Brain microvascular endothelial cell (primary cell): ENCODE measurements around the gene IGLON5.

Experiments used
- DNase-seq: peaks from one replicate; pipeline ENCODE4 v3.0.0-alpha.2; 2020
- H3K27ac ChIP-seq: fragments of 250-450 bp; sonication (Bioruptor Pico); 2 replicates; pipeline ENCODE4 v1.5.1; 2020; ENCODE audit warnings: mild to moderate bottlenecking, moderate library complexity
- H3K27me3 ChIP-seq: fragments of 250-450 bp; sonication (Bioruptor Pico); replicated peaks from 2 replicates; pipeline ENCODE4 v1.5.1; 2020; ENCODE audit warnings: mild to moderate bottlenecking
- H3K36me3 ChIP-seq: fragments of 250-450 bp; sonication (Bioruptor Pico); replicated peaks from 2 replicates; pipeline ENCODE4 v1.5.1; 2020; ENCODE audit warnings: mild to moderate bottlenecking
- H3K4me3 ChIP-seq: 2 replicates; pipeline ENCODE4 v1.5.1; 2011; ENCODE audit warnings: low read depth, mild to moderate bottlenecking, control low read depth, low read length, moderate library complexity
- in situ Hi-C: cut with HindIII; loops from 2 replicates; pipeline ENCODE4 v1.10.0; 2017; ENCODE audit warnings: low sequenced_read_pairs, low pct_ligation_motif_present
- TF ChIP-seq, protein P1 (sequence below): IDR thresholded peaks from 2 replicates; pipeline ENCODE4 v1.5.1; 2011; ENCODE audit warnings: low read depth, mild to moderate bottlenecking, moderate library complexity, low read length, control low read depth, inconsistent platforms; ENCODE audit errors: missing control alignments

The IGLON5 gene

DNA sequence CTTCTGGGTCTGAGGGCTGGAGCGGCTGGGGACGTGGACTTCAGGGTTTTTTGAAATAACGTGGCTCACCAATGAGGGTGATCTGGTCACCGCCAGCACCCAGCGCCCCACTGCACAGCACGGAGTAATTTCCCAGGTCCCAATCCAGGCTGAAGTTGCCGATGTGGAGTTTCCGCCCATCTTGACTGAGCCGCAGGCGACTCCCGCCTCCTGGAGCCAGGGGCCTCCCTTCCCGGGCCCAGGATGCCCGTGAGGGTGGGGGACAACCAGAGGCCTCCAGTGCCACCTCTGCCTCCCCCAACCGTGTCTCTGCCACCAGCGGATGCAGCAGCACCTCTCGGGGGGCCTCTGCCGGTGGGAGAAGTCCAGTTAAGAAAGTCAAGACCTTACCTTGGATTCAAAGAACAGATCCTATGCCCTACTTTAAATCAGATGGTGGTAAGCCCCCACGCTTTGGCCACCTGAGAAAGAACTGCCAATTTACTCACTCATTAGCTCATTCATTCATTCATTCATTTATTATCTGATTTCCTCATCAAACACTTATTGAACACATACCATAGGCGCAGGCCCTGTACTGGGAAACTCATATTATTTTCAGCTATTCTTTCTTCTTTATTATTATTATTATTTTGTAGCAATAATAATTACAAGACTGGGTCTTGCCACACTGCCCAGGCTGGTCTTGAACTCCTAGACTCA is 26.6 kb downstream of the IGLON5 start:
- no peak for DNase-seq
- Histone ChIP-seq H3K4me3 (no peak overlapping the region), H3K27me3 (no peaks in the 10 kb centered on the region), H3K36me3 (no peaks in the 10 kb centered on the region), H3K27ac (no peak overlapping the region)
- TF ChIP-seq, protein P1, sequence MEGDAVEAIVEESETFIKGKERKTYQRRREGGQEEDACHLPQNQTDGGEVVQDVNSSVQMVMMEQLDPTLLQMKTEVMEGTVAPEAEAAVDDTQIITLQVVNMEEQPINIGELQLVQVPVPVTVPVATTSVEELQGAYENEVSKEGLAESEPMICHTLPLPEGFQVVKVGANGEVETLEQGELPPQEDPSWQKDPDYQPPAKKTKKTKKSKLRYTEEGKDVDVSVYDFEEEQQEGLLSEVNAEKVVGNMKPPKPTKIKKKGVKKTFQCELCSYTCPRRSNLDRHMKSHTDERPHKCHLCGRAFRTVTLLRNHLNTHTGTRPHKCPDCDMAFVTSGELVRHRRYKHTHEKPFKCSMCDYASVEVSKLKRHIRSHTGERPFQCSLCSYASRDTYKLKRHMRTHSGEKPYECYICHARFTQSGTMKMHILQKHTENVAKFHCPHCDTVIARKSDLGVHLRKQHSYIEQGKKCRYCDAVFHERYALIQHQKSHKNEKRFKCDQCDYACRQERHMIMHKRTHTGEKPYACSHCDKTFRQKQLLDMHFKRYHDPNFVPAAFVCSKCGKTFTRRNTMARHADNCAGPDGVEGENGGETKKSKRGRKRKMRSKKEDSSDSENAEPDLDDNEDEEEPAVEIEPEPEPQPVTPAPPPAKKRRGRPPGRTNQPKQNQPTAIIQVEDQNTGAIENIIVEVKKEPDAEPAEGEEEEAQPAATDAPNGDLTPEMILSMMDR = no peak
- in situ Hi-C loops = no loop called here

DNA sequence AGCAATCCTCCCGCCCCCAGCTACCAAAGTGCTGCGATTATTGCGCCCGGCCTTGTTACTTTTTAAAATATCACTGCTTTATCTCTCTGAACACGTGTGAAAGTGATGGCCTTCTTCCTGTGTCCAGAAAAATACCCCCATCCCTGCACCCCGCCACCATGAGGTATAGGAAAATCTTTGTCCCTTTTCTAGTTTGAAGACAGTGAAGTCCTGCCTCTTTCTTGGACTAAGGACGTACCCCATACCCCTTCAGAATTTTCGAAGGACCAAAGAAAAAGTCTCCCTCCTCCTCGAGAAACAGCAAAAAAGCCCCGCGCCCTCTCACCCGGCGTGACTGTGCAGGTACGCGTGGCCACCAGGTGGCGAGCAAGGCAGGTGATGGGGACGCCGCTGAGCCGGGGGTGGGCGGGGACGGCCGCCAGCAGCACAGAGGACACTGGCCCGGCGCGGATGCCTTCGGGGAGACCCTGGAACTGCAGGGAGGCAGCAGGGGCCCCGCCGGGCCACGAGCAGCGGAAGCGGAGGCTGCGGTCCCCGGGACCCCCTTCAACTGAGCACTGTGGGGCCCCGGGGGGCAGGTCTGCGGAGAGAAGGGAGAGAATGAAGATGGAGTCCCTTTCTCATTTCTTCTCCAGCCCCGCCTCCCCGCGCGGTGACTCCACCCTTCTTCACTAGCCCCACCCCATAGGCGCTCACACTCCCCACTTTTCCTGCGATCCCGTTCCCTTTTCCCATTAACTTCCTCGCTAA is 27.3 kb downstream of the IGLON5 start:
- Histone ChIP-seq H3K36me3 (no peaks in the 10 kb centered on the region), H3K27ac (peak overlapping the region; percentile 47)
- in situ Hi-C loops = no loop called here

DNA sequence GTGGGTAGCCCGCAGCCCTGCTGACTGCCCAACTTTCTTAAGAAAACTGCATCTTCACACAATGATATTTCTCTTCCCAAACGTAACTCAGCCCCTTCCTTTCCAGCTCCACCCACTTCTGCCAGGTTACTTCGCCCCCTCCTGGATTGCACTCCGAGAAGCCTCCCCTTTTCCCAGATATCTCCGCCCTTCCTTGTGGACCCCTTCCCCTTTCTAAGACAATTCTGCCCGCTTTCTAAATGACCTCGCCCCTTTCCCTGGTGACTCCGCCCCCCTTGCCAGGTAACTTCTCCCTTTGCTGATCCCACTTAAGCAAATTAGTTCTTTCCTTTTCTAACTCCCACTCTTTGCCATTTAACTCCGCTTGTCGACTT is 27.9 kb downstream of the IGLON5 start:
- Histone ChIP-seq H3K4me3 (peak overlapping the region; percentile 67), H3K27ac (peak overlapping the region; percentile 47), H3K27me3 (no peaks in the 10 kb centered on the region), H3K36me3 (no peaks in the 10 kb centered on the region)
- DNase-seq = no peak
- TF ChIP-seq, protein P1 = peak; percentile 21
- in situ Hi-C loops = no loop called here

More for the DNA sequence above, 27.3 kb downstream of the IGLON5 start:
- no peaks in the 10 kb centered on the region for H3K27me3 ChIP-seq
- H3K4me3 ChIP-seq = peak overlapping the region; percentile 67
- TF ChIP-seq, protein P1 = peak; percentile 85
- peak; percentile 80 for DNase-seq

DNA sequence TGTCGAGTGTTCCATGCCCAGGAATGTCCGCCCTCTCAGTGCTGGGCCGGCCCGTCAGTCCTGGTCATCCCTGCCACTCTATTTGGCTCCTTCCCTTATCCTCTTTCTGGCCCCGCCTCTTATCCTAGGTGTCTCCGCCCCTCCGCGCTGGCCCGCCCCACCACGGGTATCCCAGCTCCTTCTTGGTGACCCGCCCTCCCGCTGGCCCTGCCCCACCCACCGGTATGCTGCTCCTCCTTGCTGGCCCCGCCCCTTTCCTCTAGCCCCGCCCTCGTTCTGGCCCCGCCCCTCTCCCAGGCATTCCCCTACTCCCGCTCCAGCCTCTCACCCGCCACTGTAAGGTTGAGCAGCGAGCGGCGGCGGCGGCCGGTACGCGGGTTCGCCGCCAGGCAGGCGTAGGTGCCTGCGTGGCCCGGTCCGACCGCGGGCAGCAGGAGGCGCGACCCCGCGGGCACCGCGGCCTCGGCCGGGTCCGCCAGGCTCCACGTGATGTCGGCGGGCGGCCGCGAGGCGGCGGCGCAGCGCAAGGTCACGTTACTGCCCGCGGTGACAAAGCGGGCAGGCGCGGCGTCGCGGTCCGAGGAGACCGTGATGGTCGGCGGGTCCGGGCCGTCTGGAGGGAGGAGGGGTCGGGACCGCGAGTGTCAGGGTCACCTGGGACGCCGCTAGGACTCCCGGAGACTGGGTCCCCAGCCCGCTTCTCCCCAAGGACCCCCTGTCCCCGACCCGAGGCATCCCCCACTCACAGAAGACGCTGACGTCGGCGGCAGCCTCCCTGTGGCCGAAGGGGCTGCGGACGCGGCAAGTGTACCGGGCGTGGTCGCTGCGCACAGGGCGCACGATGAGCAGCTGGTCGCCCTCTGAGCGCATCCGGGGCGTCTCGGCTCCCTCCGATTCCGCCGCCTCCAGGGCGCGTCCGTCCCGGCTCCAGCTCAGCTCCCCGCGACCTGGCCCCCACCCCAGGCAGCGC is 28.5 kb downstream of the IGLON5 start:
- peak; percentile 99 for DNase-seq
- H3K27ac ChIP-seq = peak overlapping the region; percentile 47

DNA sequence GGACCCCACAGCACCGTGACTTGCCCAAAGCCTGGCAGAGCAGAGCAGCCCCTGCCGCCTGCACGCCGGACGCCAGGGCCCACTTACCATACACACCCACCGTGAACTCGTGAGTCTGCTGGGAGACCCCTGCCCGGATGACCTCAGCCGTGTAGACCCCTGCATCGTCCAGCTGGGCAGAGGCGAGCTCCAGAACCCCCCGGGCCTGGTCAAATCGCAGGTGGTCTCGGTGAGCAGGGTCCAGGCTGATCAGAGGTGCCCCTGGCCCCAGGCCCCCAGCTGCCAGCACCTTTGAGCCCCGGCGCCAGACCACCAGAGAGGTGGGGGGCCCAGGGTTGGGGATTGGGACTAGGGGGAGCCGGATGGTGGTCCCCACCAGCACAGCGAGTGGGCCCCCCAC is 29.6 kb downstream of the IGLON5 start:
- Histone ChIP-seq H3K4me3 (no peak overlapping the region), H3K36me3 (no peaks in the 10 kb centered on the region), H3K27ac (no peak overlapping the region), H3K27me3 (no peaks in the 10 kb centered on the region)
- in situ Hi-C loops = no loop called here
- TF ChIP-seq, protein P1 = no peak
- no peak for DNase-seq

More for the DNA sequence above, 28.5 kb downstream of the IGLON5 start:
- Histone ChIP-seq H3K36me3 (no peaks in the 10 kb centered on the region), H3K4me3 (peak overlapping the region; percentile 67), H3K27me3 (no peaks in the 10 kb centered on the region)
- TF ChIP-seq, protein P1 = no peak
- in situ Hi-C loops = no loop called here
